ENCODE data around the gene MMP15. TPM values are rescaled to one million over a fixed set of nuclear protein-coding genes. Genes with fewer than 3 reads are reported as not detected.

The MMP15 gene
- polyA plus RNA-seq, 1 experiment: 0.60 TPM

GRCh38 chr16:58045096-58045495 is 19.5 kb downstream of the MMP15 start:
- POLR2A ChIA-PET: no interaction called here
- no peak for TF ChIP-seq CTCF (IDR thresholded peaks at IDR 0.05; ENCODE audit: low read depth, low read length)
- CTCF ChIA-PET: no interaction called here
- no peak for DNase-seq (ENCODE audit: low read depth, low spot score)
- Histone ChIP-seq H3K27ac (ENCODE audit: low read depth, low read length) (no peak overlapping the region), H3K9me3 (ENCODE audit: control insufficient read depth, insufficient read depth, low read length) (no peaks in the 10 kb centered on the region), H3K4me3 (ENCODE audit: low read depth, low read length) (no peak overlapping the region), H3K27me3 (ENCODE audit: control insufficient read depth, insufficient read depth, low read length) (no peaks in the 10 kb centered on the region)

DNA sequence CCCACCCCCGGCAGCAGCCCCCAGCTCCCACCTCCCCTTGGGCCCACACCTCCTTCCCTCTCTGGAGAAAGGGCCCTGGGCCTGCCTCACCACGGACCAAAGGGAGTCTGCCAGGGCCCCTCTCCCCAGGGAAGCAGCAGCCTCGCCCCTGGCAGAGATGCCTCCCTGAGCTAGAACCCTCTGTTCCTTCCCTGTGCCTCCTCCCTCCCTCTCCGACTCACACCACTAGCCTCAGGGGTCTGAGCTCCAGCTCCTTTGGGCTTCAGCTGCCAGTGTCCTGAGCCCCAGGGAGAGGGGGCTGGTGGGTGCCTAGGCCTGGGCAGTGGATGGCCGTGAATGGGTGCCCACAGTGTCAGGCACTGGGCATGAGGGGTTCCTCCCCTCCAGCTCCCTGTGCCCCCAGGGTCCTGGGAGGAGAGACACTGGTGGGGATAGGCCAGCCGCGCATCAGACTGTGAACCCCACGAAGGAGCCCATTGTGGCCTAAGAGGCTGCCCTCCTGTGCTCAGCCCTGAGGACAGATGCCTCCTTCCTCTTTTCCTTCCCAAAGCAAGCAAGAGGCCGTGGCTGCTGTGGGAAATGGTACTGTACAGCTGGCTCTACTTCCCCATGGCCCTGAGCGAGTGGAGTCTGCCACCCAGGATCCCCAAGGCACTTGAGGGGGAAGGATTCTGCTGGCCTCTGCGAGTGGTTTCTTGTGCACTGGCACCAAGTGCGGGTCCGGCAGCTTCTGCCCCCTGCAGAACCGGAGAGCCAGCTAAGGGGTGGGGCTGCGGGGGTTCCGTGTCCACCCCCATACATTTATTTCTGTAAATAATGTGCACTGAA is 20.7 kb downstream of the MMP15 start:
- H3K9me3 ChIP-seq (ENCODE audit: control insufficient read depth, insufficient read depth, low read length): no peaks in the 10 kb centered on the region
- POLR2A ChIA-PET: no interaction called here
- TF ChIP-seq CTCF (IDR thresholded peaks at IDR 0.05; ENCODE audit: low read depth, low read length): no peak
- no peaks in the 10 kb centered on the region for H3K27me3 ChIP-seq (ENCODE audit: control insufficient read depth, insufficient read depth, low read length)
- H3K27ac ChIP-seq (ENCODE audit: low read depth, low read length): no peak overlapping the region
- H3K4me3 ChIP-seq (ENCODE audit: low read depth, low read length): no peak overlapping the region
- CTCF ChIA-PET: no interaction called here
- no peak for DNase-seq (ENCODE audit: low read depth, low spot score)

DNA sequence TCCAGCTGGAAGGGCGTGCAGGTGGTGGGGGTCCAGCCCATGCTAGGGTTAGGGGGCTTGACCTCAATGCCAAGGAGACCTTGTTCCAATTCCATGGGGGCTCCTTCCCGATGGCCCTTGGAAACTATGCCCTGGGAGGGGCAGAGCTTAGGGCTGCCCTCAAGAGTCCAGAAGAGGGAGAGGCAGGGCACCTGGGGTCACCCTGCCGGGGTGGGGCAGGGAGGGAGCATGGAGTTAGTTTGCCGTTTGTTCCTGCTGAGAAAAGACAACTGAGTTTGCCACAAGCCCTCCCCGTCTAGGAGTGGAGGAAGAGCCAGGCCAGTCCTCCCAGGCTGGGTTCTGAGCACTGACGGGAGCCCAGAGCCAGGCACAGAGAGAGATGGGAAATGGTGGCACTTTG is 21.4 kb downstream of the MMP15 start:
- POLR2A ChIA-PET: no interaction called here
- no peaks in the 10 kb centered on the region for H3K9me3 ChIP-seq (ENCODE audit: control insufficient read depth, insufficient read depth, low read length)
- no peak overlapping the region for H3K27ac ChIP-seq (ENCODE audit: low read depth, low read length)
- H3K4me3 ChIP-seq (ENCODE audit: low read depth, low read length): no peak overlapping the region
- CTCF ChIA-PET: no interaction called here
- DNase-seq (ENCODE audit: low read depth, low spot score): no peak
- no peak for TF ChIP-seq CTCF (IDR thresholded peaks at IDR 0.05; ENCODE audit: low read depth, low read length)
- H3K27me3 ChIP-seq (ENCODE audit: control insufficient read depth, insufficient read depth, low read length): no peaks in the 10 kb centered on the region

GRCh38 chr16:58047557-58048348 is 22.2 kb downstream of the MMP15 start:
- no peak for TF ChIP-seq CTCF (IDR thresholded peaks at IDR 0.05; ENCODE audit: low read depth, low read length)
- no peak overlapping the region for H3K4me3 ChIP-seq (ENCODE audit: low read depth, low read length)
- H3K27me3 ChIP-seq (ENCODE audit: control insufficient read depth, insufficient read depth, low read length): no peaks in the 10 kb centered on the region
- no peaks in the 10 kb centered on the region for H3K9me3 ChIP-seq (ENCODE audit: control insufficient read depth, insufficient read depth, low read length)
- DNase-seq (ENCODE audit: low read depth, low spot score): no peak
- H3K27ac ChIP-seq (ENCODE audit: low read depth, low read length): no peak overlapping the region
- CTCF ChIA-PET: interaction anchor here (0.7 kb wide), 1 partner anchor 186 kb away, joined by 5 read pairs; no protein-coding TSS in a partner anchor
- POLR2A ChIA-PET: no interaction called here
